ENCODE measurements around the gene ARFGAP3.
"Not testable (repeated sequence)": the region's sequence is repeated elsewhere in the genome, so short reads cannot be mapped to it uniquely, and the experiment has no call there.

The ARFGAP3 gene

DNA sequence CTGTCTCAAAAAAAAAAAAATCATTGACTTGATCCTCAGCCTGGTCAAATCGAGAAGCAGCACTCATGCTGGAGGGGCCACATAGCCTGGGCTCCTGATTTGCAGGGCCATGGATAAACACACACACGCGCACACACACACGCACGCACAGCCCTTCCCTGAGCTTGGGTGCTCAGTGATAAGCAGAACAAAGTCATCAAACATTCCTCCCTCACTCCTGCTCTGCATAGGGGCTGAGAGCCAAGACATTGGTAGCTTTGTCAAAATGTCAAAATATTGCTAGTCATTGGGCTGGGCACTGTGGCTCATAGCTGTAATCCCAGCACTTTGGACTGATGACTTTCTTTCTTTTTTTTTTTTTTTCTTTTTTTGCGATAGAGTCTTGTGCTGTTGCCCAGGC lies 102.4 kb downstream of the ARFGAP3 start:
- TF ChIP-seq, protein P1, sequence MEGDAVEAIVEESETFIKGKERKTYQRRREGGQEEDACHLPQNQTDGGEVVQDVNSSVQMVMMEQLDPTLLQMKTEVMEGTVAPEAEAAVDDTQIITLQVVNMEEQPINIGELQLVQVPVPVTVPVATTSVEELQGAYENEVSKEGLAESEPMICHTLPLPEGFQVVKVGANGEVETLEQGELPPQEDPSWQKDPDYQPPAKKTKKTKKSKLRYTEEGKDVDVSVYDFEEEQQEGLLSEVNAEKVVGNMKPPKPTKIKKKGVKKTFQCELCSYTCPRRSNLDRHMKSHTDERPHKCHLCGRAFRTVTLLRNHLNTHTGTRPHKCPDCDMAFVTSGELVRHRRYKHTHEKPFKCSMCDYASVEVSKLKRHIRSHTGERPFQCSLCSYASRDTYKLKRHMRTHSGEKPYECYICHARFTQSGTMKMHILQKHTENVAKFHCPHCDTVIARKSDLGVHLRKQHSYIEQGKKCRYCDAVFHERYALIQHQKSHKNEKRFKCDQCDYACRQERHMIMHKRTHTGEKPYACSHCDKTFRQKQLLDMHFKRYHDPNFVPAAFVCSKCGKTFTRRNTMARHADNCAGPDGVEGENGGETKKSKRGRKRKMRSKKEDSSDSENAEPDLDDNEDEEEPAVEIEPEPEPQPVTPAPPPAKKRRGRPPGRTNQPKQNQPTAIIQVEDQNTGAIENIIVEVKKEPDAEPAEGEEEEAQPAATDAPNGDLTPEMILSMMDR (IDR thresholded peaks at IDR 0.05; ENCODE audit: insufficient read depth, low read depth, low read length, missing control alignments), result no peak
- no peak for DNase-seq (ENCODE audit: low read depth)
- no peak overlapping the region for H3K4me3 ChIP-seq (ENCODE audit: low read depth, low read length)

GRCh38 chr22:42752912-42753311 lies 104.2 kb downstream of the ARFGAP3 start:
- no peak overlapping the region for H3K4me3 ChIP-seq (ENCODE audit: low read depth, low read length)

DNA sequence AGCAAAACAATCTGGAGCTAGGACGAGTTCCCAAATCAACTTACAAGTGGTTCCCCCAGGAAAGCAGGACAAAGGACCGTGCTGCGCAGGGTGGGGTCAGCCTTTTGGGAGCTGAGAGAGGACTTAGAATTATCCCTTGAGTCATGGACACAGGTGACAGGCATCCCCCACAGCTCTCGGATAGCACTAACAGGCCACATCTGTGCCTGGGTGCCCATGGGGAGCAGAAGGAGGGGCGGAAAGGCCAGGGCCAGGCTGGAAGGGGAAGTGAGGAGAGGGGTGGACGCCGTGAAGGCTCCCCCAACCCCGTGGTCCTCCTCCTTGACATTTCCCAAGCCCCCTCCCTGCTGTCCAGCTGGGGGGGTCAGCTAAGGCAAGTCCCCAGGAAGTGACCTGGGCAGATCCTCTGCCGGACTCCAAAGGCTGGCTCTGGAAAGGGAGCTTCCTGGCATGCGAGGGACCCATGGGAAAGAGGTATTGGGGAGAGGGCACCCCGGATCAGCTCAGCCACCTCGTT lies 104.8 kb downstream of the ARFGAP3 start:
- H3K4me3 ChIP-seq (ENCODE audit: low read depth, low read length), result no peak overlapping the region
- DNase-seq (ENCODE audit: low read depth), result no peak
- TF ChIP-seq, protein P1 (IDR thresholded peaks at IDR 0.05; ENCODE audit: insufficient read depth, low read depth, low read length, missing control alignments), result no peak

More at GRCh38 chr22:42752912-42753311, 104.2 kb downstream of the ARFGAP3 start:
- TF ChIP-seq, protein P1 (IDR thresholded peaks at IDR 0.05; ENCODE audit: insufficient read depth, low read depth, low read length, missing control alignments), result no peak
- peak; percentile 75 for DNase-seq (ENCODE audit: low read depth)

DNA sequence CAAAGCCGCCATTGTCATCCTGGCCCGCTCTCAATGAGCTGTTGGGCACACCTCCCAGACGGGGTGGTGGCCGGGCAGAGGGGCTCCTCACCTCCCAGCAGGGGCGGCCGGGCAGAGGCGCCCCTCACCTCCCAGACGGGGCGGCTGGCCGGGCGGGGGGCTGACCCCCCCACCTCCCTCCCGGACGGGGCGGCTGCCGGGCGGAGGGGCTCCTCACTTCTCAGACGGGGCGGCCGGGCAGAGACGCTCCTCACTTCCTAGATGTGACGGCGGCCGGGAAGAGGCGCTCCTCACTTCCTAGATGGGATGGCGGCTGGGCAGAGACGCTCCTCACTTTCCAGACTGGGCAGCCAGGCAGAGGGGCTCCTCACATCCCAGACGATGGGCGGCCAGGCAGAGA lies 106.7 kb downstream of the ARFGAP3 start:
- not testable (repeated sequence) for H3K4me3 ChIP-seq (ENCODE audit: low read depth, low read length); DNase-seq (ENCODE audit: low read depth)

DNA sequence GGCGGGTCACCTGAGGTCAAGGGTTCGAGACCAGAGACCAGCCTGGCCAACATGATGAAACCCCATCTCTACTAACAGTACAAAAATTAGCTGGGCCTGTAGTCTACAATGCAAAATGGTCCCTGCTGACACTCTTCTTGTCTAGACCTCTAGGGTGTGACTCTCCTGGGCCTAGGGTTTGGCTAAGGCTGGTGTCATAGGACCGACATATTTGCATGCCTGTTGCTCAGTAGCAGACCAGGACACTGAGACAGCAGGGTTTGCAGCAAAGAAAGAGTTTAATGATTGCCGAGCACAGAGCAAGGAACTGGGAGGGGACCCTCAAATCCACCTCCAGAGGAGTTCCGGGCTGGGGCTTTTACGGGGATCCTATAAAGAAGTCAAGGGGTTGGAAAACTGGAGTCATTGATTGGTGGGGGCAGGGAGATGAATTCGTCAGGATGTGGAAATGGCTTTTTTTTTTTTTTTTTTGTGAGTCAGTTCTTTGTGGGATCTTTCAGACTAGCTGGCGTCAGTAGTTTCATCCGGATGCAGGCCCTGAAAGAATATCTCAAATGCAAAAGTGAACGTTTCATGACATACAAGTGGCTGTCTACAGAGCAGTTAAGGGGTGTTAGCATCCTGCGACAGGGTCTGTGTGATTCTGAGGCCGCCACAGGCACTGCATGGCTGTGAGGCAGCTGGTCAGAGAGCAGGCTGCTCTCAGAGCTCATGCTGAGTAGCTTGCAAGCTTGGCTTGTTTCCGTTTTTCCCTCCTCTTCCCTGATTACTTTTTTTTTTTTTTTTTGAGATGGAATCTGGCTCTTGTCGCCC lies 109.2 kb downstream of the ARFGAP3 start:
- peak; percentile 47 for DNase-seq (ENCODE audit: low read depth)
- TF ChIP-seq, protein P1 (IDR thresholded peaks at IDR 0.05; ENCODE audit: insufficient read depth, low read depth, low read length, missing control alignments), result no peak
- H3K4me3 ChIP-seq (ENCODE audit: low read depth, low read length), result no peak overlapping the region

Data from GM12865 (cell line).